DMS153 (cell line): ENCODE measurements around the gene CCDC40.

Experiments
- DNase-seq: peaks from one replicate; lab custom pipeline; 2025; lab: John Stamatoyannopoulos, UW

Gene CCDC40

DNA sequence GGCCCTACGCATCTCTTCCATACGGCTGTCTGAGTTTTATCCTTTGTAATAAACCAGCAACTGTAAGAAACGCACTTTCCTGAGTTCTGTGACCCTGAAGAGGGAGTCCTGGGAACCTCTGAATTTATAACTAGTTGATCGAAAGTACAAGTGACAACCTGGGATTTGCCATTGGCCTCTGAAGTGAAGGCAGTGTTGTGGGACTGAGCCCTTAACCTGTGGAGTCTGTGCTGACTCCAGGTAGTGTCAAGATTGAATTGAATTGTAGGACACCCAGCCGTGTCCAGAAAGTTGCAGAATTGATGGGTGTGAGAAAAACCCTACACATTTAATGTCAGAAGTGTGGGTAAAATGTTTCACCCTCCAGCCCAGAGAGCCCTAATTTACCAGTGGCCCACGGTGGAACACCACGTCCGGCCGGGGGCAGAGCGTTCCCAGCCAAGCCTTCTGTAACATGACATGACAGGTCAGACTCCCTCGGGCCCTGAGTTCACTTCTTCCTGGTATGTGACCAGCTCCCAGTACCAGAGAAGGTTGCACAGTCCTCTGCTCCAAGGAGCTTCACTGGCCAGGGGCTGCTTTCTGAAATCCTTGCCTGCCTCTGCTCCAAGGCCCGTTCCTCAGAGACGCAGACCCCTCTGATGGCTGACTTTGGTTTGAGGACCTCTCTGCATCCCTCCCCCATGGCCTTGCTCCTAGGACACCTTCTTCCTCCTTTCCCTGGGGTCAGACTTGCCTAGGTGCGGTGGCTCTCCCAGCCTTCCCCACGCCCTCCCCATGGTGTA, 66.4 kb downstream of the CCDC40 start:
- no peak for DNase-seq

GRCh38 chr17:80103449-80104085, 67.1 kb downstream of the CCDC40 start:
- no peak for DNase-seq

DNA sequence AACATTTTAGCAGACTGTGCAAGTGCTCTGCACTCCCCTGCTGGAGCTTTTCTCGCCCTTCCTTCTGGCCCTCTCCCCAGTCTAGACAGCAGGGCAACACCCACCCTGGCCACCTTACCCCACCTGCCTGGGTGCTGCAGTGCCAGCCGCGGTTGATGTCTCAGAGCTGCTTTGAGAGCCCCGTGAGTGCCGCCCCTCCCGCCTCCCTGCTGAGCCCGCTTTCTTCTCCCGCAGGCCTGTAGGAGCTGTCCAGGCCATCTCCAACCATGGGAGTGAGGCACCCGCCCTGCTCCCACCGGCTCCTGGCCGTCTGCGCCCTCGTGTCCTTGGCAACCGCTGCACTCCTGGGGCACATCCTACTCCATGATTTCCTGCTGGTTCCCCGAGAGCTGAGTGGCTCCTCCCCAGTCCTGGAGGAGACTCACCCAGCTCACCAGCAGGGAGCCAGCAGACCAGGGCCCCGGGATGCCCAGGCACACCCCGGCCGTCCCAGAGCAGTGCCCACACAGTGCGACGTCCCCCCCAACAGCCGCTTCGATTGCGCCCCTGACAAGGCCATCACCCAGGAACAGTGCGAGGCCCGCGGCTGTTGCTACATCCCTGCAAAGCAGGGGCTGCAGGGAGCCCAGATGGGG, 68.0 kb downstream of the CCDC40 start:
- DNase-seq: peak; percentile 78

DNA sequence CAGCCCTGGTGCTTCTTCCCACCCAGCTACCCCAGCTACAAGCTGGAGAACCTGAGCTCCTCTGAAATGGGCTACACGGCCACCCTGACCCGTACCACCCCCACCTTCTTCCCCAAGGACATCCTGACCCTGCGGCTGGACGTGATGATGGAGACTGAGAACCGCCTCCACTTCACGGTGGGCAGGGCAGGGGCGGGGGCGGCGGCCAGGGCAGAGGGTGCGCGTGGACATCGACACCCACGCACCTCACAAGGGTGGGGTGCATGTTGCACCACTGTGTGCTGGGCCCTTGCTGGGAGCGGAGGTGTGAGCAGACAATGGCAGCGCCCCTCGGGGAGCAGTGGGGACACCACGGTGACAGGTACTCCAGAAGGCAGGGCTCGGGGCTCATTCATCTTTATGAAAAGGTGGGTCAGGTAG, 68.5 kb downstream of the CCDC40 start:
- DNase-seq: no peak

DNA sequence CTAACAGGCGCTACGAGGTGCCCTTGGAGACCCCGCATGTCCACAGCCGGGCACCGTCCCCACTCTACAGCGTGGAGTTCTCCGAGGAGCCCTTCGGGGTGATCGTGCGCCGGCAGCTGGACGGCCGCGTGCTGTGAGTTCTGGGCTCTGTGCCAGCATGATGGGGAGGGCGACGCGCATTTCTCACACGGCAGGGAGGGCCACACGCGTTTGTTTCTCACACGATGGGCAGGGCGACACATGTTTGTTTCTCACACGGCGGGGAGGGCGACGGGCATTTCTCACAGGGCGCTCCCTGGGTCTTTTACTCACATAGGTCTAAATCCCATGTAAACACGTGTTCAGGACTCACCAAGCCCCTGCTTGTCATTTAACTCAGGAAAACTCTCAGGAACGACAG, 69.3 kb downstream of the CCDC40 start:
- no peak for DNase-seq

GRCh38 chr17:80106176-80106575, 69.7 kb downstream of the CCDC40 start:
- no peak for DNase-seq

DNA sequence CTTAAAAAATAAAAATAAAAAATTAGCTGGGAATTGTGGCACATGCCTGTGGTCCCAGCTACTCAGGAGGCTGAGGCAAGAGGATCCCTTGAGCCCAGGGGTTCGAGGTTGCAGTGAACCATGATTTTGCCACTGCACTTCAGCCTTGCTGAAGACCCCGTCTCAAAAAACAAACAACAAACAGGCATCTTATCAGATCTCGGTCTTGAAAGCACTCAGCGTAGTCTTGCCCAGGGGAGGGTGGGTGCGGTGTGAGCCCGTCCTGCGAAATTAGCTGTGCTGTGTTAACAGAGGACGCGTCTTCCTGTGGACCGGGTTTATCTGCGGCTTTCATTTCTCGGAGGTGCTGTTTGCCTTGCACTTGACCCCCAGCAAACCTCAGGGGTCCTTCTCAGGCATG, 70.3 kb downstream of the CCDC40 start:
- DNase-seq: no peak

DNA sequence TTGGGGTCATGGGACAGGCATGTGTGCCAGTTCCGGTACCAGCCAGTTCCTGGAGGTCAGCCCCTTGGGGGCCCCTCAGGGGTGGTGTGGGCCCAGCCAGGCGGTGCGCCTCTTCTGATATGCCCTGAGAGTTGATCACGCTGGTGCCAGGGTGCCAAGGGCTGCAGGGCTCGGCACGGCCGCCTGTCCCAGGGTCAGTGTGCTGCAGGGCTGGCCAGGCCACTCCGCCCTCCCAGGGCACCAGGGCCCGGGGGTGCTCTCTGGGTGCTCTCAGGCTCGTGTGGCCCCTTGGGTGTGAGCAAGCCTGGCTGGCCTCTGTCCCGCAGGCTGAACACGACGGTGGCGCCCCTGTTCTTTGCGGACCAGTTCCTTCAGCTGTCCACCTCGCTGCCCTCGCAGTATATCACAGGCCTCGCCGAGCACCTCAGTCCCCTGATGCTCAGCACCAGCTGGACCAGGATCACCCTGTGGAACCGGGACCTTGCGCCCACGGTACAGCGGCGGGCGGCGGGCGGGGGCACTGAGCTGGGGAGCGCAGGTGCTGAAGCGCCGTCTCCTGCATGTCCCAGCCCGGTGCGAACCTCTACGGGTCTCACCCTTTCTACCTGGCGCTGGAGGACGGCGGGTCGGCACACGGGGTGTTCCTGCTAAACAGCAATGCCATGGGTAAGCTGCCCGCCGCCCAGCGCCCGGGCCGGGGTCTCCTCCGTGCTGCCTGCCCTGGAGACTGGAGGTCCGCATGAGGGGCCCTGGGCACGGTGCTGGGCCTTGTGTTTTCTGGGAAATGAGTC, 71.0 kb downstream of the CCDC40 start:
- DNase-seq: no peak

DNA sequence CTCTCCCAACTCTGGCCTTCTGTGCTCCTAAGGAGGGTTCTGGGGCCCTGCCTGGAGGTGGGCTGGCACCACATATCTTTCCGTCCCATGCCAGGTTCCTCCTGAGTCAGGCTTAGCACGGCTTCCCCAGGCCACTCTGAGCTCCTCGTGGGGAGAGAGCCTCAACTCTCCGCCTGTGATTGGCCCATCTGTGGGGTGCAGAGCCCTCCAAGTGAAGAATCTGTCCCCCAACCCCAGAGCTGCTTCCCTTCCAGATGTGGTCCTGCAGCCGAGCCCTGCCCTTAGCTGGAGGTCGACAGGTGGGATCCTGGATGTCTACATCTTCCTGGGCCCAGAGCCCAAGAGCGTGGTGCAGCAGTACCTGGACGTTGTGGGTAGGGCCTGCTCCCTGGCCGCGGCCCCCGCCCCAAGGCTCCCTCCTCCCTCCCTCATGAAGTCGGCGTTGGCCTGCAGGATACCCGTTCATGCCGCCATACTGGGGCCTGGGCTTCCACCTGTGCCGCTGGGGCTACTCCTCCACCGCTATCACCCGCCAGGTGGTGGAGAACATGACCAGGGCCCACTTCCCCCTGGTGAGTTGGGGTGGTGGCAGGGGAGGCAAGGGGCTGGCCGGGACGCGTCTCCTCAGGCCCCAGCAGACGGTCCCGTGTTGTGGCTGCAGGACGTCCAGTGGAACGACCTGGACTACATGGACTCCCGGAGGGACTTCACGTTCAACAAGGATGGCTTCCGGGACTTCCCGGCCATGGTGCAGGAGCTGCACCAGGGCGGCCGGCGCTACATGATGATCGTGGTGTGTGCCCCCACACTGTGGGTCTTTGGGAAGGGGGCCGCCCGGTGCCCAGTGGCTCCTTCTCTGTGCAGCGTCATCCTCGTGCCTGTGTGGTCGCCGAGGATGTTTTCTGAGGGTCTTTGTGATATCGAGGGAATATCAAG, 71.9 kb downstream of the CCDC40 start:
- DNase-seq: no peak

GRCh38 chr17:80109066-80109660, 72.7 kb downstream of the CCDC40 start:
- DNase-seq: peak; percentile 57

DNA sequence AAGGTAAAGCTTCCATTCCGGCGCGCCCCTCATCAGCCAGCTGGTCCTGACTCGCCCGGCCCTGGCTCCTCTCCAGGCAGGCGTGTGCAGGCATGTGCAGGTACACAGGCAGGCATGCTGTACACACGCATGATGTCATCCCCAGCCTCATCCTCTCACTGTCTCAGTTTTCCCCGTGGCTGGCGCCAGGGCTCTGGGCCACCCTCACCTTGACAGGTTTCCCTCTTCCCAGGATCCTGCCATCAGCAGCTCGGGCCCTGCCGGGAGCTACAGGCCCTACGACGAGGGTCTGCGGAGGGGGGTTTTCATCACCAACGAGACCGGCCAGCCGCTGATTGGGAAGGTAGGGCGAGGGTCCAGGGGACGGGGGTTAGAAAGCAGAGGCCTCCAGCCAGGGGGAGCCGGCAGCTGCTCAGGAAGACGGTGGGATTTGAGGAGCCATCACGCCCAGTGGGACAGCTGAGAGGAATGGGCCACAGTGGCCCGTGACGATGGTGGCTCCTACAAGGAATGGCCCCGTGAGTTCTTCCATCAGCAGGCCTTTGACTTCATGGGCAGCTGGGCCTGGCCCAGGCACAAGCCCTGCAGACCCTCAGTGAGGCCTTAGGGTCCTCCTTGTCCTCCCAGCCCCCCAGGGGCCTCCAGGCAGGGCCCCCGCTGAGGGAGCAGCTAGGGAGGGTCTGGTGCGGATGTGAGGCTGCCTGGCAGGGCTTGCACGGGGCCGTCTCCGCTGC, 73.4 kb downstream of the CCDC40 start:
- DNase-seq: peak; percentile 75

DNA sequence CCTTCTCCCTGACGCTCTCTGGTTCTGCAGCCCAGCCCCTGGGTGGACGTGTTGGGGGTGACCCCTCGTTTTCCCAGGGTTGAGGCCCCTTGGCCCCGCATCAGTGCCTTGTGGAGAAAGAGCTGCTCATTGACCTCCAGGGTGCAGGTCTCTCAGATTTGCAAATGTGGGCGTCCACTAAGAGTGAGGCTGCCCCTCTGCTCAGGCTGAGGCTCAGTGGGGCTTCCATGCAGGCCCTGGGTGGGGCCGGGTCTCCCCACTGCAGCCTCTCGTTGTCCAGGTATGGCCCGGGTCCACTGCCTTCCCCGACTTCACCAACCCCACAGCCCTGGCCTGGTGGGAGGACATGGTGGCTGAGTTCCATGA, 74.0 kb downstream of the CCDC40 start:
- DNase-seq: no peak

DNA sequence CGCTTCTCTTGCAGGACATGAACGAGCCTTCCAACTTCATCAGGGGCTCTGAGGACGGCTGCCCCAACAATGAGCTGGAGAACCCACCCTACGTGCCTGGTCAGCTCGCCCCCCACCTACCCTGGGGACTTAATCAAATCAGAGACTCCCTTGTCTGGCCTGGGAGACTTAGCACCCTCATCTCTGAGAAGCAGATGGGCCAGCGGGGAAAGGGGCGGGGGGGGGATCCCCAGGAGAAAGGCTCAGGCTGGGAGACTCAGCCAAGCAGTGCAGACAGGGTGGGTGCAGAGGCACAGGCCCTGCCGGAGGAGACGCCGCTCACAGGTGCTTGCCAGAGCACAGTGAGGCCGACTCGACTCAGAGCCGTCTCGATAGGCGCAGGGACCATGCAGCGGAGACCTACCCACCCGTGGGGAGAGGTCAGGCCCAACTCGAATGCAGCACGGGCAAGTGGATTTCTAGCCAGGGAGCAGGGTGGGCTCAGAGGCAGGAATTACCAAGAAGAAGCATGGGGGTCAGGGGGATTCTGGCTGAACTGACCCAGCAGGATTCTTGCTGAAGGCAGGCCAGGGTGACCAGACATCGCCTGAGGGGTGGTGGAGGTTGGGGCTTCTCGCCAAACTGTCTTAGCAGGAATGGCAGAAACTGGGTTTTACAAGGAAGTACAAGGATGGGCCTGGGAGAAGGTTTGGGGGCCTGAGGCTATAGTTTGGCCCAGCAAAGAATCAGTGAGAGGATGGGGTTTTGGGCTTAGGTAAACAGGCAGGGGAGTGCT, 74.7 kb downstream of the CCDC40 start:
- no peak for DNase-seq

GRCh38 chr17:80111702-80112470, 75.4 kb downstream of the CCDC40 start:
- no peak for DNase-seq

DNA sequence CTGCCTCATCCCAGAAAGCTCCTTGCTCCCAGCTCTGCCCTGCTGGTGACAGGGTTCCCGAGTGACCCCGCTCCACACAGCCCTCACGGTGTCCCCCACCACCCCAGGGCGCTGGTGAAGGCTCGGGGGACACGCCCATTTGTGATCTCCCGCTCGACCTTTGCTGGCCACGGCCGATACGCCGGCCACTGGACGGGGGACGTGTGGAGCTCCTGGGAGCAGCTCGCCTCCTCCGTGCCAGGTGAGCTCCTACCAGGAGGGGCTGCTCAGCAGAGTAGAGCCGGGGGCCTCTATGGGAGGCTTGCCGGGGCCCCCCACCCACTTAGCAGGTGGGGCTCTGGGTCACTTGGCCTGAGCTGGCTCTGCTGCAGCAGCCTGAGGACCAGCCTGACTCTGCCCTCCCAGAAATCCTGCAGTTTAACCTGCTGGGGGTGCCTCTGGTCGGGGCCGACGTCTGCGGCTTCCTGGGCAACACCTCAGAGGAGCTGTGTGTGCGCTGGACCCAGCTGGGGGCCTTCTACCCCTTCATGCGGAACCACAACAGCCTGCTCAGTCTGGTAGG, 76.1 kb downstream of the CCDC40 start:
- no peak for DNase-seq

- DNase-seq: no peak
These were observed 76.6 kb downstream of the CCDC40 start for GRCh38 chr17:80113033-80113484.

DNA sequence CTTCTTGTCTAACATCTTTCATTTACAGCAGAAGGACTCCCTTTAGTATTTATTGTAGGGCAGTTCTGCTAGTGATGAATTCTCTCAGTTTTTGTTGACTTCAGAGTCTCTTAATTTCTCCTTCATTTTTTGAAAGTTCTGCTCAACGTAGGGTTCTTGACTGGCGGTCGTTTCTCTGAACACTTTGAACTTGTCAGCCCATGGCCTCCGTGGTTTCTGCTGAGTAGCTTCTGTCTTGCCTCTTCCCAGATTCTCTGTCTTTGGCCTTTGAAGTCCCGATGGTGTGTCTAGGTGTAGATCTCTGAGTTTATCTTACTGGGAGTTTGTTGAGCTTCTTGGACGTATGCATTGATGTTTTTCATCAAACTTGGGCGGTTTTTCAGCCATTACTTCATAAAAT, 78.3 kb downstream of the CCDC40 start:
- DNase-seq: no peak

GRCh38 chr17:80115159-80115558, 78.7 kb downstream of the CCDC40 start:
- DNase-seq: no peak
